Heart left ventricle (tissue), 13 donors: ENCODE results near the gene PRR29.

Source experiments
- CTCF ChIP-seq, 12 donors: fragments of 200-600 bp; sonication (generic) in 4 of 12; IDR thresholded peaks; one replicate each; pipeline versions ENCODE4 v1.5.0 to v1.8.0; 2018 to 2022; ENCODE audit warnings: antibody characterized with exemption in 12 of 12, mild to moderate bottlenecking in 5 of 12
- POLR2A ChIP-seq, 2 donors: fragments of 450-650 bp; IDR thresholded peaks; one replicate each; pipeline ENCODE4 v1.6.1; 2017; ENCODE audit warnings: antibody characterized with exemption in 2 of 2, mild to moderate bottlenecking in 2 of 2, moderate library complexity in 2 of 2
- donor health status: ischemic (EF 13 %, LVEDD 7.1; RV severe dilation, severe dysfunction).
- donor health status: DM: no; HTN: yes; CAD: no.
- donor health status: DM: no; HTN: no; CAD: no.
- donor health status: ischemic (EF 25% LVEDD 6.9; RV normal size, moderate dysfunction).
- donor health status: ischemic (EF 25% LVEDD 5.7; RV mildly dilated, moderate dysfunction).
- donor health status: ischemic (EF 35%, LVEDD 5.7; RV mildly dilated, moderate dysfunction).
- donor health status: nonischemic (EF 11% LVEDD 7.7; RV severe dilation, severe dysfunction).
- donor health status: DM: yes; HTN: yes; CAD: no.
- donor health status: PGD.
- donor health status: ischemic (EF 29% LVEDD 5.4; RV normal size, mild dysfunction).
- donor health status: nonischemic (EF 23%, LVEDD 6.1; RV moderate dilation, normal function).

DNA sequence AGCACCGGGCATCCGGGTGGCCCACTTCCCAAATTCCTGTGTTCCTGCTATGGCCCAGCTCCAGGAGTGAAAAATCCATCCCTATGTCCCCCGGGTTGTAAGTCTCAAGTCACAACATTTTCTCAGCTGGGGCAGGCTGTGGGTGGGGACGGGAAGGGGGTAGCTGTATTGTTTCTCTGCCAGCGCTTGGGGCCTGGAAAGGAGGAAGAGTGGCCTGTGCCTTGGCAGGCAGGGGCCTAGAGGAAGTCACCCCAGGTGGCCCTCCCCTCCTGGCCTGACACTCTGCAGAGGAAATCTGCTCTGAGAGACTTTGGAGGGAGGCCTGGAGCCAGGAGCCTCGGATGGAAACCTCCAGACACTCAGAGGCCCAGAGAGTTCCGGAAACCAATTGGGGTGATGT lies 14.8 kb upstream of the PRR29 start:
- no peak for TF ChIP-seq CTCF (IDR thresholded peaks at IDR 0.05)
- TF ChIP-seq POLR2A (IDR thresholded peaks at IDR 0.05) = no peak
